Calu3 (cell line): Measurements from ENCODE around the gene ACSL3. TPM values are rescaled to one million over a fixed set of nuclear protein-coding genes. Genes with fewer than 3 reads are reported as not detected.

Experiments used
- BruUV-seq: library from RNA; stranded (reverse); fragments of 400-500 nt; replicated peaks from 2 replicates; lab custom pipeline; 2021; lab: Mats Ljungman, UMichigan
- CTCF ChIA-PET: fragments of 300-600 bp; sonication (Branson Sonifier 250); formaldehyde crosslinking; loops from one replicate; lab custom pipeline; 2022; ENCODE audit warnings: antibody characterized with exemption; lab: Charles Lee
- DNase-seq: peaks from one replicate; pipeline ENCODE4 v3.0.0; 2022
- H3K27ac Mint-ChIP-seq: one replicate; pipeline ENCODE4 v1.8.0; 2022; ENCODE audit warnings: mixed read lengths; ENCODE audit not compliant: unreplicated experiment
- H3K27me3 Mint-ChIP-seq: one replicate; pipeline ENCODE4 v1.8.0; 2022; ENCODE audit warnings: mixed read lengths; ENCODE audit not compliant: unreplicated experiment
- H3K36me3 Mint-ChIP-seq: one replicate; pipeline ENCODE4 v1.8.0; 2022; ENCODE audit warnings: mild to moderate bottlenecking, moderate library complexity, mixed read lengths; ENCODE audit not compliant: insufficient read depth, unreplicated experiment
- H3K4me1 Mint-ChIP-seq: one replicate; pipeline ENCODE4 v1.8.0; 2022; ENCODE audit warnings: mild to moderate bottlenecking, low read depth, mixed read lengths; ENCODE audit not compliant: unreplicated experiment
- H3K4me3 Mint-ChIP-seq: one replicate; pipeline ENCODE4 v1.8.0; 2022; ENCODE audit warnings: mild to moderate bottlenecking, low read depth, moderate library complexity, mixed read lengths; ENCODE audit not compliant: unreplicated experiment
- H3K9me3 Mint-ChIP-seq: one replicate; pipeline ENCODE4 v1.8.0; 2022; ENCODE audit warnings: low read depth, mixed read lengths; ENCODE audit not compliant: unreplicated experiment
- CTCF ChIP-seq: fragments of 200-600 bp; IDR thresholded peaks from one replicate; pipeline ENCODE4 v1.8.0; 2022; ENCODE audit warnings: antibody characterized with exemption; ENCODE audit not compliant: unreplicated experiment
- intact Hi-C: fragments of 100-400 bp; cut with micrococcal nuclease; formaldehyde crosslinking; loops from one replicate; pipeline ENCODE4 v1.10.0; 2022; ENCODE audit not compliant: unreplicated experiment
- total RNA-seq: library from RNA; stranded (reverse); gene quantifications from 2 replicates; pipeline ENCODE4 v1.2.3, GENCODE V29; 2022

Gene ACSL3
- total RNA-seq, 1 experiment from 2014 or later, result 167 TPM

GRCh38 chr2:222935688-222936298, 75.0 kb downstream of the ACSL3 start:
- BruUV-seq, result no TSS peak
- H3K27me3 Mint-ChIP-seq, result no peaks in the 10 kb centered on the region
- peaks cover 3% of the 10 kb centered on the region for H3K9me3 Mint-ChIP-seq

GRCh38 chr2:222936705-222937104, 75.9 kb downstream of the ACSL3 start:
- CTCF ChIA-PET, result no interaction called here
- Mint-ChIP-seq H3K27me3 (no peaks in the 10 kb centered on the region), H3K9me3 (peaks cover 3% of the 10 kb centered on the region), H3K36me3 (peaks cover 12% of the 10 kb centered on the region), H3K4me3 (no peak overlapping the region), H3K4me1 (peaks cover 6% of the 10 kb centered on the region), H3K27ac (peak overlapping the region; percentile 3)
- no TSS peak for BruUV-seq
- no peak for DNase-seq
- TF ChIP-seq CTCF, result no peak
- intact Hi-C loops, result no loop called here

More at GRCh38 chr2:222935688-222936298, 75.0 kb downstream of the ACSL3 start:
- H3K36me3 Mint-ChIP-seq, result peaks cover 20% of the 10 kb centered on the region
- H3K4me1 Mint-ChIP-seq, result peaks cover 6% of the 10 kb centered on the region
- no peak for DNase-seq
- intact Hi-C loops, result no loop called here
- TF ChIP-seq CTCF, result no peak
- H3K4me3 Mint-ChIP-seq, result no peak overlapping the region
- no peak overlapping the region for H3K27ac Mint-ChIP-seq
- CTCF ChIA-PET, result no interaction called here

GRCh38 chr2:222938327-222938726, 77.5 kb downstream of the ACSL3 start:
- Mint-ChIP-seq H3K4me3 (no peak overlapping the region), H3K27me3 (no peaks in the 10 kb centered on the region), H3K27ac (no peak overlapping the region), H3K9me3 (peaks cover 3% of the 10 kb centered on the region), H3K36me3 (peaks cover 12% of the 10 kb centered on the region), H3K4me1 (peaks cover 15% of the 10 kb centered on the region)
- intact Hi-C loops, result no loop called here
- CTCF ChIA-PET, result interaction anchor here (0.8 to 1.2 kb wide), 4 partner anchors 19 to 248 kb away, joined by 3 to 6 read pairs (median 4); no protein-coding TSS in a partner anchor
- no peak for TF ChIP-seq CTCF
- no peak for DNase-seq
- no TSS peak for BruUV-seq

- intact Hi-C loops, result no loop called here
- Mint-ChIP-seq H3K27ac (no peak overlapping the region), H3K9me3 (peaks cover 3% of the 10 kb centered on the region), H3K36me3 (peaks cover 17% of the 10 kb centered on the region), H3K4me1 (peaks cover 25% of the 10 kb centered on the region), H3K4me3 (no peak overlapping the region), H3K27me3 (no peaks in the 10 kb centered on the region)
- TF ChIP-seq CTCF, result peak; percentile 86
- CTCF ChIA-PET, result interaction anchor here (0.7 to 1.2 kb wide), 9 partner anchors 9 to 249 kb away, joined by 3 to 6 read pairs (median 4); no protein-coding TSS in a partner anchor
- peak; percentile 81 for DNase-seq
- no TSS peak for BruUV-seq
Measured at GRCh38 chr2:222939208-222939856, 78.5 kb downstream of the ACSL3 start.
